ENCODE data around the gene SH2B3. TPM values are rescaled to one million over a fixed set of nuclear protein-coding genes. Genes with fewer than 3 reads are reported as not detected.

Gene SH2B3
- total and polyA plus RNA-seq, 2 of the 13 experiments (the other 11 are each of a cell fraction or from before 2014, with no cell fraction given), result 6.8 to 6.9 TPM

GRCh38 chr12:111367661-111368221 lies 38.0 kb upstream of the SH2B3 start (continued):
- peak; percentile 40 for TF ChIP-seq ZNF407 (CRISPR knock-in tag; IDR thresholded peaks at IDR 0.05; ENCODE audit: not compliant biosample characterization)
- peak; percentile 100 for TF ChIP-seq SKIL (CRISPR knock-in tag; IDR thresholded peaks at IDR 0.05; ENCODE audit: borderline replicate concordance)
- TF ChIP-seq SNAPC2 (CRISPR knock-in tag; IDR thresholded peaks at IDR 0.05), result 0 out of 2 replicates have a peak, but pooled peaks have one; percentile 31
- TF ChIP-seq ZC3H4 (CRISPR knock-in tag; IDR thresholded peaks at IDR 0.05; ENCODE audit: borderline replicate concordance), result no peak
- no peak; the same call in 1 of the 2 replicates for TF ChIP-seq NRL (CRISPR knock-in tag; IDR thresholded peaks at IDR 0.05; ENCODE audit: borderline replicate concordance)
- TF ChIP-seq BHLHE40 (IDR thresholded peaks at IDR 0.05; ENCODE audit: low read length), result no peak
- TF ChIP-seq MTA1 (CRISPR knock-in tag; IDR thresholded peaks at IDR 0.05; ENCODE audit: borderline replicate concordance), result peak; percentile 99
- peak; percentile 47; the same call in 1 of the 2 replicates for TF ChIP-seq NFIC (IDR thresholded peaks at IDR 0.05; ENCODE audit: low read length)
- no peak for TF ChIP-seq ZNF235 (CRISPR knock-in tag; IDR thresholded peaks at IDR 0.05; ENCODE audit: borderline replicate concordance)
- no peak for TF ChIP-seq ZFP62 (CRISPR knock-in tag; IDR thresholded peaks at IDR 0.05)
- TF ChIP-seq SRSF1 (optimal IDR thresholded peaks at IDR 0.05; ENCODE audit: low read depth, low read length), result no peak
- TF ChIP-seq ISL2 (CRISPR knock-in tag; IDR thresholded peaks at IDR 0.05), result peak; percentile 78
- peak; percentile 97 for TF ChIP-seq SALL1 (CRISPR knock-in tag; IDR thresholded peaks at IDR 0.05)
- peak; percentile 51 for TF ChIP-seq RAD21 (CRISPR knock-in tag; IDR thresholded peaks at IDR 0.05)
- no peak for TF ChIP-seq IKZF1 (IDR thresholded peaks at IDR 0.05)
- TF ChIP-seq ARNT2 (CRISPR knock-in tag; IDR thresholded peaks at IDR 0.05; ENCODE audit: low read depth), result peak; percentile 19; the same call in 1 of the 2 replicates
- TF ChIP-seq SNAPC5 (CRISPR knock-in tag; IDR thresholded peaks at IDR 0.05; ENCODE audit: borderline replicate concordance), result no peak
- TF ChIP-seq HDAC2 (CRISPR knock-in tag; IDR thresholded peaks at IDR 0.05), result peak; percentile 99
- peak; percentile 98 for TF ChIP-seq GATAD2A (CRISPR knock-in tag; IDR thresholded peaks at IDR 0.05)
- TF ChIP-seq HNRNPH1 (optimal IDR thresholded peaks at IDR 0.05; ENCODE audit: low read depth, low read length), result no peak
- TF ChIP-seq ZFX (CRISPR knock-in tag; IDR thresholded peaks at IDR 0.05; ENCODE audit: low read depth), result peak; percentile 82
- TF ChIP-seq HES4 (CRISPR knock-in tag; IDR thresholded peaks at IDR 0.05; ENCODE audit: borderline replicate concordance), result no peak

Measured in HepG2 (cell line).